Measurements from ENCODE around the gene TANGO2.
A peak's percentile ranks its signal among the peaks of the same experiment; 100 is the strongest.
"Not testable (repeated sequence)": the region's sequence is repeated elsewhere in the genome, so short reads cannot be mapped to it uniquely, and the experiment has no call there.

The TANGO2 gene

DNA sequence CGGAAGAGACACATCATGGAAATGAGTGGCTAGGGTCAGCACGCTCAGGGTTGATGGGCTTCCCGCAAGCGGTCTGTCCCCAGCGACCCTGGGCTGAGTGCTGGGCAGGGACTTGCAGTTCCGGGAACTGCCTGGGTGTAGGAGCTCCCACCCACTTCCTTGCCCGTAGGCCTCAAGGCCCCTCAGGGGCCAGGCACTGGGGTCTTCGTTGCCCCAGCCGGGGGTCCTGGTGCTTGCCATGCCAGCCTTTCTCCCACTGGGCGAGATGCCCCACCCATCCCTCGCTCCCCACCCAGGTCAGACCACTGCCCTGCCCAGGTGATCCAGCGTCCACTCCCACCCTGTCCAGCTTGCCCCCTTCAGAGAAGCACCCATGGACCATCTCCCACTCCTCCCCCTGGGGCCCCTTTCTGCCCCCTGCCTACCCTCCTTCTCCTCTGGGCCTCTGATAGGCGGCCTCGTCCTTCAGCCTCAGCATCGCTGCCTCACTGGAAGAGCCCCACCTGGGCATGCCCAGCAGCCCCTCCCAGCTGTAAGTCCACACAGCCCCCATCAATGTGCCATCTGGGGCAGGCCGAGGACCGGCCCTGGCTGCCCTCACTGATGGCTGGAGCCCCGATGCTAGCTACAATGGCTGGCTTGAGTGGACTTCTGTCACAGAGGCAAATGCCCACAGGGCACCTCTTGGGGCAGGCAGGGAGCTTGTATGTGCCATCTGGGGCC, 41.3 kb downstream of the TANGO2 start:
- Mint-ChIP-seq H3K4me3 (no peak overlapping the region), H3K27ac (no peak overlapping the region), H3K36me3 (ENCODE audit: low read depth) (peaks cover 17% of the 10 kb centered on the region), H3K4me1 (ENCODE audit: low read depth) (peaks cover 13% of the 10 kb centered on the region), H3K27me3 (no peaks in the 10 kb centered on the region), H3K9me3 (no peaks in the 10 kb centered on the region)

DNA sequence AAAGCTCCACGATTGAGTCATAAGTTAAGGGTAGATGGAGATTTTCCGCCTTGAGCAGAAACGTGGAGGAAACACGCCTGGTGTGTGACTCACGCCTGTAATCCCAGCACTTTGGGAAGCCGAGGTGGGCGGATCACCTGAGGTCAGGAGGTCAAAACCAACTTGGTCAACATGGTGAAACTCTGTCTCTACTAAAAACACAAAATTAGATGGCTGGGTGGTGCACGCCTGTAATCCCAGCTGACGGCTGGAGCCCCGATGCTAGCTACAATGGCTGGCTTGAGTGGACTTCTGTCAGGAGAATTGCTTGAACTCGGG, 41.8 kb downstream of the TANGO2 start:
- Mint-ChIP-seq H3K36me3 (ENCODE audit: low read depth) (peaks cover 16% of the 10 kb centered on the region), H3K27me3 (no peaks in the 10 kb centered on the region), H3K4me3 (no peak overlapping the region), H3K9me3 (no peaks in the 10 kb centered on the region), H3K27ac (no peak overlapping the region), H3K4me1 (ENCODE audit: low read depth) (peaks cover 13% of the 10 kb centered on the region)

DNA sequence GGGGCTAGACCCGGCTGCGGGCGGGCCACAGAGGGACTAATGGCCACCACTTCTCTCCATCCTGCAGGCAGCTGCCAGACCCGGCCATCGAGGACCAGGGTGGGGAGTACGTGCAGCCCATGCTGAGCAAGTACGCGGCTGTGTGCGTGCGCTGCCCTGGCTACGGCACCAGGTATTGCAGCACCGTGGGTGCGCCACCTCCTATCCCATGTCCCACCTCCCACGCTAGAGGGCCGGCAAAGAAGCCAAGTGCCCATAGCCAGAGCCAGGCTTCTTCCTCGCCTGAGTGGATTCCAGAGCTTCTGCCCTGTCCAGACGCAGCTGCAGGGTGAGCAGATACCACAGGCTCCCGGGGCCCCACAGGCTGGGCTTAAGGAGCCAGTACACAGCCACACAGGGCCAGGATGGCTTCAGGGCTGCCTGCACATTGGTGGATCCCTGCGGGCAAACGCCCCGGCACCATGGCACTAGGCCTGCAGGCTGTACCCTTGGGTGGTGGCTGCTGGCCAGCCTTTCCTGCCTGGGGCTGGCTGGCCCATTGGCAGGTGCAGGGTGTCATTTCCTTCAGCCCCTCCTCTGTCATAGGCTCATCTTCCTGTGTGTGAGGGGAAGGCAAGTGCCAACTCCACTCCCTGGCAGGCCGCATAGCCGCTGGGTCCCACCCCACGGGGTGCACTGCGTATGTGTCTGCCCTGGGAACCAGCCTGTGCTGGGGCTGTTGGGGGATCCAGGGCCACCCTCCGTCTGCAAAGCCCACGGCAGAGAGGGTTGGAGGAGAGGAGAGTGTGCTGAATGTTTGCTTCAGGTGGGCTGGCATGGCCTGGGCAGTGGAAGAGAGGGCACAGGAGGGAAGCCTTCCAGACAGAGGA, 42.6 kb downstream of the TANGO2 start:
- H3K36me3 Mint-ChIP-seq (ENCODE audit: low read depth), result peaks cover 11% of the 10 kb centered on the region
- H3K27ac Mint-ChIP-seq, result no peak overlapping the region
- no peaks in the 10 kb centered on the region for H3K9me3 Mint-ChIP-seq
- H3K27me3 Mint-ChIP-seq, result no peaks in the 10 kb centered on the region
- no peak overlapping the region for H3K4me3 Mint-ChIP-seq
- peaks cover 13% of the 10 kb centered on the region for H3K4me1 Mint-ChIP-seq (ENCODE audit: low read depth)

DNA sequence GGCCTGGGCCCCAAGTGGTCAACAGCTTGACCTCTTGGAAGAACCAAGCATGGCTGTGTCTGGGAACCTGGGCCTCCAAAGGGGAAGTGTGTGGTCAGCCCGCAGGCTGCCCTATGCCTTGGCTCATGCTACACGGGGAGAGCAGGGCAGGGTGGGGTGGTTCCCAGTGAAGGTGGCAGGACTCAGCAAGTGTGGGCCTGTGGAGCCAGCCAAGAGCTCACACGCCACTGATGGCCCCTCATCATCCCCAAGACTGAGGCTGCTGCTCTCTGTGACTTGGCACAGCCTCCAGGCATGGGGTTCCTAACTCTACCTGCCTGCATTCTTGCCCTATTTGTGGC, 43.2 kb downstream of the TANGO2 start:
- Mint-ChIP-seq H3K4me3 (no peak overlapping the region), H3K4me1 (ENCODE audit: low read depth) (peaks cover 7% of the 10 kb centered on the region), H3K36me3 (ENCODE audit: low read depth) (peaks cover 11% of the 10 kb centered on the region), H3K27me3 (no peaks in the 10 kb centered on the region), H3K27ac (no peak overlapping the region), H3K9me3 (no peaks in the 10 kb centered on the region)

DNA sequence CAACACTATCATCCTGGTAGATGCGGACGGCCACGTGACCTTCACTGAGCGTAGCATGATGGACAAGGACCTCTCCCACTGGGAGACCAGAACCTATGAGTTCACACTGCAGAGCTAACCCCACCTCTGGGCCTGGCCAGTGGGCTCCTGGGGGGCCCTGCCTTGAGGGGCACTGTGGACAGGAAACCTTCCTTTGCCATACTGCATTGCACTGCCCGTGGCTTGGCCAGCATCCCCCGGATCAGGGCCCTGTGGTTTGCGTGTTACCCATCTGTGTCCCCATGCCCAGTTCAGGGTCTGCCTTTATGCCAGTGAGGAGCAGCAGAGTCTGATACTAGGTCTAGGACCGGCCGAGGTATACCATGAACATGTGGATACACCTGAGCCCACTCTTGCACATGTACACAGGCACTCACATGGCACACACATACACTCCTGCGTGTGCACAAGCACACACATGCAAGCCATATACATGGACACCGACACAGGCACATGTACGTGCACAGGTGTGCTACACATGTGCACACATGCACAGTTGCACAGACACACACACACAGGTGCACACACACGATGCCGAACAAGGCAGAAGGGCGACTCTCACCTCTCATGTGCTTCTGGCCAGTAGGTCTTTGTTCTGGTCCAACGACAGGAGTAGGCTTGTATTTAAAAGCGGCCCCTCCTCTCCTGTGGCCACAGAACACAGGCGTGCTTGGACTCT, 43.8 kb downstream of the TANGO2 start:
- Mint-ChIP-seq H3K27ac (no peak overlapping the region), H3K36me3 (ENCODE audit: low read depth) (peaks cover 11% of the 10 kb centered on the region), H3K4me3 (no peak overlapping the region), H3K9me3 (no peaks in the 10 kb centered on the region), H3K4me1 (ENCODE audit: low read depth) (peaks cover 1% of the 10 kb centered on the region), H3K27me3 (no peaks in the 10 kb centered on the region)

DNA sequence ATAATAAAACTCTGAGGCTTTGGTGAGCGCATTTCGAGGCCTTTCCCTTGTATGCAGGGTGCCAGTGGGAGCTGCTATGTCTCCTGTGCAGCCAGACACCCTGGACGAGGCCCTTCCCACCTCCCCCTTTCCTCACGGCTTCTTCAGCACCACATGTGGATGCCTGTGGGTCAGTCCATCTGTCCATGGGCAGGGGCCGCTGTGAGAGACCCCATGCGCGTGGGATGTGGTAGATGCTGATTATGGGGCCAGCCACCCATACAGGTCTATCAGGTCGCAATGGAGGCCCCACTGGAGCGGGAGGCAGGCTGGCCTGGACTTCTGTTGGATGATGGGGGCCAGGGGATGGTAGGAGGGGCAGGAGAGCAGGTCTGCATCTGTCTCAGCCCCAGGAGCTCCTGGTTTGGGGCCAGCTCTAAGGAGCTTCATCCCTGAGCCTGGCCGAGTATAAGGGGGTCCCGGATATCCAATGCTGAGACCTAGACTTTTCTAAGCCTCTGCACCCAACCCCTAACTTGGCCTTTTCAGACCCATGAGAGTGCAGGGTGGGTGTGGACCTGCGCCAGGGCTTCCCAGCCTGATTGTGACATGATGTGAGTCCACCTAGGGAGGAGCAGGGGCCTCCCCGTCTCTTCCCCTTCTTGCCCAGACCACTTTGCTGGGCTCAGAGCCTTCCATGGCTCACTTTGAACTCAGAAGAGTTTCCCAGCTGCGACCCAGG, 45.1 kb downstream of the TANGO2 start:
- Mint-ChIP-seq H3K9me3 (no peaks in the 10 kb centered on the region), H3K27me3 (no peaks in the 10 kb centered on the region), H3K27ac (no peak overlapping the region), H3K36me3 (ENCODE audit: low read depth) (peaks cover 11% of the 10 kb centered on the region), H3K4me3 (no peak overlapping the region), H3K4me1 (ENCODE audit: low read depth) (no peaks in the 10 kb centered on the region)

DNA sequence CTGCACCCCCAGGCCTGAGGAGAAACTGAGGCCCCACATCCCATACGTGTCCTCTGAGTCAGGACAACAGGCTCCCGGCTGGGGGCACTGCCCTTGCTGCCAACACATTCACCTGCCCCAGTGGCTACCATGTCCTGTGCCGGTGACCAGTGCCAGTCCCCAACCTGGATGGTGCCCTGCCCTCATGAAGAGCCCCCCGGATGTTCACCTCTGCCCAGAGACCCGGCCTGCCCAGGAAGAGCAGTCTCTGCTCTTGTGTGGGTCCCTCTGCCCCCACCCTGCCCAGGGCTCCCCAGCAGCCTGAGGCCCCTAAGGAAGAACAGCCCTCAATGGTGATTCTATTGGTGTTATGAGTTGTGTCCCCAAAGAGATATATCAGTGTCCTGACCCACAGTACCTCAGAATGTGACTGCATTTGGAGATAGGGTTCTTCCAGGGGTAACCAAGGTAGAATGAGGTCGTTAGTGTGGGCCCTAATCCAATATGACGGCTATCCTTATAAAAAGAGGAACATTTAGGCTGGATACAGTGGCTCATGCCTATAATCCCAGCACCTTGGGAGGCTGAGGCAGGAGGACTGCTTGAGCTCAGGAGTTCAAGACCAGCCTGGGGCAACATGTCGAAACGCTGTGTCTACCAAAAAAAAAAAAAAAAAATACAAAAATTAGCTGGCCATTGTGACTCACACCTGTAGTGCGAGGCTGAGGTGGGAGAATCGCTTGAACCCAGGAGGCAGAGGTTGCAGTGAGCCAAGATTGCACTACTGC, 45.9 kb downstream of the TANGO2 start:
- Mint-ChIP-seq H3K36me3 (ENCODE audit: low read depth) (peaks cover 11% of the 10 kb centered on the region), H3K4me1 (ENCODE audit: low read depth) (no peaks in the 10 kb centered on the region)

DNA sequence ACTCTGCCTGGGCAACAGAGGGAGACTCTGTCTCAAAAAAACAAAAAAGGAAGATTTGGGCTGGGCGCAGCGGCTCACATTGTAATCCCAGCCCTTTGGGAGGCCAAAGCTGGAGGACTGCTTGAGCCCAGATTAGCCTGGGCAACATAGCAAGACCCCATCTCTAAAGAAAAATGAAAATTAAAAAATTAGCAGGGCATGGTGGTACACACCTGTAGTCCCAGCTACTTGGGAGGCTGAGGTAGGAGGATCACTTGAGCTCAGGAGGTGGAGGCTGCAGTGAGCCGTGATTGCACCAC, 46.4 kb downstream of the TANGO2 start:
- not testable (repeated sequence) for H3K4me1 Mint-ChIP-seq (ENCODE audit: low read depth); H3K27me3 Mint-ChIP-seq; H3K27ac Mint-ChIP-seq; H3K9me3 Mint-ChIP-seq; H3K4me3 Mint-ChIP-seq
- H3K36me3 Mint-ChIP-seq (ENCODE audit: low read depth), result peaks cover 11% of the 10 kb centered on the region

More for the DNA sequence above, 45.9 kb downstream of the TANGO2 start:
- Mint-ChIP-seq H3K9me3 (no peaks in the 10 kb centered on the region), H3K27me3 (no peaks in the 10 kb centered on the region), H3K4me3 (no peak overlapping the region), H3K27ac (no peak overlapping the region)

DNA sequence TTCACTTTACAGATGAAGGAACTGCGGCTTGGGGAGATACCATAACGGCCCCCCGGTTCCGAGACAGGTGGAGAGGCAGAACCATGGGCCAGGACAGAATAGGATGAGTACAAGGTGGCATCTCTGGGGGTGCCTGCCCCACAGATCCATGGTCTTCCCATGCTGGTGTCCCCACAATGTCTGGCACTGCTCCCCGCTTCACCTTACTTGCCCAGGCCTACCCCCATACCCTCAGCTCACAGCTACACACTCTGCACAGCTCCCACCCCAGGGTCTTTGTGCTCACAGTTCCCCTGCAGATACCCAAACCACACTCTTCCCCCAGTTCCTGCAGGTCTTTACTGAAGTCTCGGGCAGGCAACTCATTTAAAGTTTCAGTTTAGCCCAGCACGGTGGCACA, 47.7 kb downstream of the TANGO2 start:
- H3K36me3 Mint-ChIP-seq (ENCODE audit: low read depth), result peaks cover 7% of the 10 kb centered on the region
- H3K4me1 Mint-ChIP-seq (ENCODE audit: low read depth), result no peaks in the 10 kb centered on the region

DNA sequence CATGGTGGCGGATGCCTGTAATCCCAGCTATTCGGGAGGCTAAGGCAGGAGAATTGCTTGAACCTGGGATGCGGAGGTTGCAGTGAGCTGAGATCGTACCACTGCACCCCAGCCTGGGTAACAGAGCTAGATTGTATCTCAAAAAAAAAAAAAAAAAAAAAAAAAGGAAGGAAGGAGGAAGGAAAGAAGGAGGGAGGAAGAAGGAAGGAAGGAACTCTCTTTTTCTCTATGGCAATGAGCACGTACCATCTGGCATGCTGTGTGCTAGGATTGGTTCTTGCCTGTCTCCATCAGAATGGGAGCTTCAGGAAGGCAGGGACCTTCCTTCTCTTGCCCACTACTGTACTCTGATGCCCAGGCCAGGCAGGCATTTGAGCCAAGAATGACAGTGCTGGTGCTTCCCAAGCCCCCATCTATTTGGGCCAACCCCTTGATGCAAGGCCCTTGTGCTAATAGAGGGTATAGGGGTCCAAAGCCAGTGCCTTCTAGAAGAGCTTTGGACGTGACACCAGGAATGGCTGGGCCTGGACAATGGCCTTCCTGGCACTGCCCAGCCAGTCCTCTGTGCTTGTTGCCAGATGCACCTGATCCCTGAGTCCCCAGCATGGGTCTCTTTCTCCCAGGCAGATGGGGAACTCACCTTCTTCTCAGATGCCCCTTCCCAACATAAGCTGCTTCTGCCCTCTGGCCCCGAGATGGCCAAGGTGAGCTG, 48.6 kb downstream of the TANGO2 start:
- Mint-ChIP-seq H3K9me3 (no peaks in the 10 kb centered on the region), H3K36me3 (ENCODE audit: low read depth) (peaks cover 5% of the 10 kb centered on the region), H3K27me3 (no peaks in the 10 kb centered on the region), H3K4me3 (no peak overlapping the region), H3K4me1 (ENCODE audit: low read depth) (no peaks in the 10 kb centered on the region), H3K27ac (no peak overlapping the region)

More for the DNA sequence above, 47.7 kb downstream of the TANGO2 start:
- Mint-ChIP-seq H3K27me3 (no peaks in the 10 kb centered on the region), H3K27ac (no peak overlapping the region), H3K9me3 (no peaks in the 10 kb centered on the region), H3K4me3 (no peak overlapping the region)

DNA sequence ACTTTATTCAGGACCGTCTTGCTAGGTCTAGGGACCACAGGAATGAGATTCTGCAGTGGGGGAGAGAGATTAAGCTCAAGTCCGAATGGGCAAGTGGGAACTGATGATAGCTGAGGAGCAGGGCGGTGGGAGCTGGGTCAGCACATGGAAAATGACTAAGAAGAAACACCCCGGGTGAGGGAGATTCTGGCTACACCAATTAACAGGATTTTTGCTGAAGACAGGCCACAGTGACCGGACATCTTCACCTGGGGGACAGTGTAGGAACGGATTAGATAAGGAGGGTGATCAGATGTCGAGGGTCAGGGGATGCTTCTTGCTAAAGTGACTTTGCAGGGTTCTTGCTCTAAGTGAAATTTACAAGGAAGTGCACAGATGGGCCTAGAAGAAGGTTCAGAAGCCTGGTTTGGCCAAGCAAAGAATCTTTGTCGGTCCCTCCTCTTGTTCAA, 50.6 kb downstream of the TANGO2 start:
- H3K27ac Mint-ChIP-seq, result no peak overlapping the region
- H3K4me1 Mint-ChIP-seq (ENCODE audit: low read depth), result no peaks in the 10 kb centered on the region
- H3K36me3 Mint-ChIP-seq (ENCODE audit: low read depth), result no peaks in the 10 kb centered on the region
- H3K9me3 Mint-ChIP-seq, result no peaks in the 10 kb centered on the region
- H3K27me3 Mint-ChIP-seq, result no peaks in the 10 kb centered on the region
- no peak overlapping the region for H3K4me3 Mint-ChIP-seq

DNA sequence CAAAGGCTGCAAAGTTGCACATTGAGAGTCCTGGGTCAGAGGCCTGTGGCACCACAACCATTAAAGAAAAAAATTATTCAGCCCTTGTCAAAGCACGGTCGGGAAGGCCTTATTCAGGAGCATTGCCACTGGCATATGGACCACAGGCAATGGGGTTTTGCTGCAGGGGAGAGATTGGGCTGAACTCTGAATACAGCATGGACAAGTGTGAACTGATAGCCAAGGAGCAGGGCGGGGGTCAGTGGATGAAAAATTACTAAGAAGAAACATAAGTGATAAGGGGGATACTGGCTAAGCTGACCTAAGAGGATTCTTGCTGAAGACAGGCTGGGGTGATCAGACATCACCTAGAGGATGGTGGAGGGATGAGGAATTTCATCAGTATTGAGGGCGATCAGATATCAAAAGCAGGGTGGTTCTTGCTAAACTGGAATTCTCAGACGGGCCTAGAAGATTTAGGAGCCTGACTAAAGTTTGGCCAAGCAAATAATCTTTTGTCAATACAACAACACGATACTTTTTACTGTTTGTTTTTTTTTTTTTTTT, 55.8 kb downstream of the TANGO2 start:
- Mint-ChIP-seq H3K27ac (no peak overlapping the region), H3K4me1 (ENCODE audit: low read depth) (peaks cover 18% of the 10 kb centered on the region), H3K27me3 (no peaks in the 10 kb centered on the region), H3K36me3 (ENCODE audit: low read depth) (peaks cover 4% of the 10 kb centered on the region), H3K4me3 (no peak overlapping the region), H3K9me3 (no peaks in the 10 kb centered on the region)

DNA sequence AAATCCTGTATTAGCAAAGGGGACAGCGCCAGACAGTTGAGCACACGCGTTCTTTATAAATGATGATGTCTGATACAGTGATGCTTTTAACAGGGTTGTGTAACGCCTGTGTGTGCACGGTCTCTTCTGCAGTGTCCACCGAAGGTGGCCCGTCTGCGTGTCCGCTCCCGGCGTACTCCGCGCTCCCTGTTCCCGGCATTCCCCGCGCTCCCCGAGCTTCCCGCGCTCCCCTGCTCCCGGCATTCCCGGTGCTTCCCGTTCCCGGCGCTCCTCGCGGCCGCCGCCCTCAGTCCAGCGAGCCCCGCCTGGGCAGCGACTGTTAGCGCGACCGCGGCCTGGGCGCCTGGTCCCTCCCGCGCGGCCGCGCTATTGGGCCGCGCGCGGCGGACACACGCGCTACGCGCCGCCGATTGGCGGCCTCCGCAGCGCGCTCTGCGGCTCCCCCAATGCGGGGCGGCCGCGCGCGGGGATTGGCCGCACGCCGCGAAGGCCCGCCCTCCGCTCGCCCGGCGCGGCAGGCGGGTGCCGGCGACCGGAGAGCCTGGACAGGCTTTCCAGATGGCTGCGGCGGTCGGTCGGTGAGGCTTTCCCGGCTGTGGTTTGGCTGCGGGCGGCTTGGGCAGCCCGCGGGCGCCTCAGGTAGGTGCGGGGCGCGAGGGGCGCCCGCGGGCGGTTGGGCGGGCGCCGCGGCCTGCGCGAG, 59.0 kb downstream of the TANGO2 start, which contains the start of gene DGCR8:
Gene DGCR8, plus strand, starts transcription at position 497 of the 700 bp plus-strand sequence. CDS start 5,723 bp downstream, outside the sequence.
- H3K36me3 Mint-ChIP-seq (ENCODE audit: low read depth), result peaks cover 5% of the 10 kb centered on the region
- H3K27ac Mint-ChIP-seq, result peak within 1 kb of the TSS; percentile 90
- H3K4me1 Mint-ChIP-seq (ENCODE audit: low read depth), result peaks cover 46% of the 10 kb centered on the region
- peak within 1 kb of the TSS; percentile 92 for H3K4me3 Mint-ChIP-seq
- H3K27me3 Mint-ChIP-seq, result no peaks in the 10 kb centered on the region
- no peaks in the 10 kb centered on the region for H3K9me3 Mint-ChIP-seq
